WTC11 (cell line): ENCODE measurements around the gene STK38L. TPM values are rescaled to one million over a fixed set of nuclear protein-coding genes. Genes with fewer than 3 reads are reported as not detected.

Experiments used
- ATAC-seq: fragments of 200-7000 bp; cut with Tn5 transposase; 2 replicates; pipeline ENCODE4 v1.10.0; 2021; ENCODE audit warnings: mild to moderate bottlenecking, moderate library complexity
- CTCF ChIA-PET: fragments of 300-600 bp; sonication (Branson Sonifier 250); formaldehyde crosslinking; loops from one replicate; lab custom pipeline; 2021; ENCODE audit warnings: antibody characterized with exemption; lab: Charles Lee
- POLR2A ChIA-PET: fragments of 350-600 bp; sonication (Branson Sonifier 250); formaldehyde crosslinking; loops from one replicate; lab custom pipeline; 2021; ENCODE audit warnings: antibody characterized with exemption; lab: Charles Lee
- DNase-seq: peaks from one replicate; pipeline ENCODE4 v3.0.0; 2021; ENCODE audit warnings: low spot score
- H3K27ac Mint-ChIP-seq: 2 replicates; pipeline ENCODE4 v1.8.0; 2021; ENCODE audit warnings: mixed read lengths
- H3K27me3 Mint-ChIP-seq: 2 replicates; pipeline ENCODE4 v1.8.0; 2021; ENCODE audit warnings: low read depth, mild to moderate bottlenecking, moderate library complexity, mixed read lengths
- H3K36me3 Mint-ChIP-seq: 2 replicates; pipeline ENCODE4 v1.8.0; 2021; ENCODE audit warnings: mixed read lengths
- H3K4me1 Mint-ChIP-seq: 2 replicates; pipeline ENCODE4 v1.8.0; 2022; ENCODE audit warnings: mixed read lengths
- H3K4me3 Mint-ChIP-seq: 2 replicates; pipeline ENCODE4 v1.8.0; 2021; ENCODE audit warnings: mild to moderate bottlenecking, moderate library complexity, mixed read lengths
- H3K9me3 Mint-ChIP-seq: 2 replicates; pipeline ENCODE4 v1.8.0; 2021; ENCODE audit warnings: mixed read lengths
- ELF4 ChIP-seq: sonication (generic); formaldehyde crosslinking; IDR thresholded peaks from 2 replicates; pipeline ENCODE4 v1.8.1; 2022; ENCODE audit warnings: low read depth, mild to moderate bottlenecking, moderate library complexity, missing genetic modification reagents
- EMX1 ChIP-seq: fragments of 250-450 bp; sonication (Bioruptor Pico); IDR thresholded peaks from 2 replicates; pipeline ENCODE4 v1.8.0; 2021; ENCODE audit warnings: mild to moderate bottlenecking
- ESRRA ChIP-seq: sonication (generic); formaldehyde crosslinking; IDR thresholded peaks from 2 replicates; pipeline ENCODE4 v1.8.1; 2022; ENCODE audit warnings: mild to moderate bottlenecking, missing genetic modification reagents, borderline replicate concordance
- FOXP1 ChIP-seq: sonication (generic); formaldehyde crosslinking; IDR thresholded peaks from 2 replicates; pipeline ENCODE4 v1.8.0; 2022; ENCODE audit warnings: missing genetic modification reagents, mild to moderate bottlenecking, moderate library complexity, borderline replicate concordance
- GRHL2 ChIP-seq: fragments of 250-450 bp; sonication (Bioruptor Pico); IDR thresholded peaks from 2 replicates; pipeline ENCODE4 v1.8.0; 2022; ENCODE audit warnings: mild to moderate bottlenecking, moderate library complexity; ENCODE audit not compliant: insufficient replicate concordance, severe bottlenecking
- MYBL2 ChIP-seq: sonication (generic); formaldehyde crosslinking; IDR thresholded peaks from 2 replicates; pipeline ENCODE4 v1.8.1; 2023; ENCODE audit warnings: mild to moderate bottlenecking, moderate library complexity, missing genetic modification reagents
- NR1H2 ChIP-seq: sonication (generic); formaldehyde crosslinking; IDR thresholded peaks from 2 replicates; pipeline ENCODE4 v1.9.0; 2021; ENCODE audit warnings: mild to moderate bottlenecking, moderate library complexity, missing genetic modification reagents
- OVOL2 ChIP-seq: fragments of 250-450 bp; sonication (Bioruptor Pico); IDR thresholded peaks from 2 replicates; pipeline ENCODE4 v1.9.0; 2021; ENCODE audit warnings: mild to moderate bottlenecking, borderline replicate concordance
- ZBTB21 ChIP-seq: sonication (generic); formaldehyde crosslinking; IDR thresholded peaks from 2 replicates; pipeline ENCODE4 v1.8.1; 2023; ENCODE audit warnings: mild to moderate bottlenecking, missing genetic modification reagents, borderline replicate concordance
- ZNF138 ChIP-seq: sonication (generic); formaldehyde crosslinking; conservative IDR thresholded peaks from 2 replicates; pipeline ENCODE4 v1.8.1; 2022; ENCODE audit warnings: mild to moderate bottlenecking, moderate library complexity, missing genetic modification reagents
- ZNF219 ChIP-seq: sonication (generic); formaldehyde crosslinking; IDR thresholded peaks from 2 replicates; pipeline ENCODE4 v1.8.0; 2023; ENCODE audit warnings: missing genetic modification reagents, mild to moderate bottlenecking, borderline replicate concordance
- ZNF263 ChIP-seq: sonication (generic); formaldehyde crosslinking; IDR thresholded peaks from 2 replicates; pipeline ENCODE4 v1.8.1; 2022; ENCODE audit warnings: low read depth, mild to moderate bottlenecking, moderate library complexity, missing genetic modification reagents
- ZNF396 ChIP-seq: fragments of 250-450 bp; sonication (Bioruptor Pico); IDR thresholded peaks from 2 replicates; pipeline ENCODE4 v1.8.0; 2021; ENCODE audit warnings: mild to moderate bottlenecking, moderate library complexity, borderline replicate concordance
- ZNF423 ChIP-seq: fragments of 250-450 bp; sonication (Bioruptor Pico); IDR thresholded peaks from 2 replicates; pipeline ENCODE4 v2.1.2; 2022; ENCODE audit warnings: mild to moderate bottlenecking, moderate library complexity
- ZNF671 ChIP-seq: fragments of 250-450 bp; sonication (Bioruptor Pico); IDR thresholded peaks from 2 replicates; pipeline ENCODE4 v1.8.0; 2021; ENCODE audit warnings: mild to moderate bottlenecking
- total RNA-seq: library from RNA; stranded (reverse); gene quantifications from 3 replicates; pipeline ENCODE4 v1.2.3, GENCODE V29; 2021
- TF ChIP-seq, protein P1 (sequence below): fragments of 250-450 bp; sonication (Bioruptor Pico); IDR thresholded peaks from 2 replicates; pipeline ENCODE4 v1.9.0; 2021; ENCODE audit warnings: moderate library complexity, mild to moderate bottlenecking, inconsistent platforms, borderline replicate concordance
- TF ChIP-seq, protein P2 (sequence below): fragments of 250-450 bp; sonication (Bioruptor Pico); IDR thresholded peaks from 2 replicates; pipeline ENCODE4 v1.9.0; 2021; ENCODE audit warnings: mild to moderate bottlenecking
- TF ChIP-seq, protein P3 (sequence below): sonication (generic); formaldehyde crosslinking; IDR thresholded peaks from 2 replicates; pipeline ENCODE4 v1.8.1; 2023; ENCODE audit warnings: mild to moderate bottlenecking, missing genetic modification reagents
- TF ChIP-seq, protein P4 (sequence below): fragments of 250-450 bp; sonication (Bioruptor Pico); IDR thresholded peaks from 2 replicates; pipeline ENCODE4 v2.1.2; 2022; ENCODE audit warnings: mild to moderate bottlenecking, moderate library complexity
- TF ChIP-seq, protein P5 (sequence below): sonication (generic); formaldehyde crosslinking; IDR thresholded peaks from 2 replicates; pipeline ENCODE4 v1.8.0; 2022; ENCODE audit warnings: mild to moderate bottlenecking, missing genetic modification reagents
- TF ChIP-seq, protein P6 (sequence below): sonication (generic); formaldehyde crosslinking; conservative IDR thresholded peaks from 2 replicates; pipeline ENCODE4 v1.8.1; 2022; ENCODE audit warnings: mild to moderate bottlenecking, missing genetic modification reagents
- TF ChIP-seq, protein P7 (sequence below): fragments of 250-450 bp; sonication (Bioruptor Pico); IDR thresholded peaks from 2 replicates; pipeline ENCODE4 v1.9.0; 2021; ENCODE audit warnings: mild to moderate bottlenecking
- TF ChIP-seq, protein P8 (sequence below): sonication (generic); formaldehyde crosslinking; IDR thresholded peaks from 2 replicates; pipeline ENCODE4 v1.8.0; 2022; ENCODE audit warnings: mild to moderate bottlenecking, missing genetic modification reagents

The STK38L gene
- total RNA-seq, 1 experiment from 2014 or later = 47.2 TPM

DNA sequence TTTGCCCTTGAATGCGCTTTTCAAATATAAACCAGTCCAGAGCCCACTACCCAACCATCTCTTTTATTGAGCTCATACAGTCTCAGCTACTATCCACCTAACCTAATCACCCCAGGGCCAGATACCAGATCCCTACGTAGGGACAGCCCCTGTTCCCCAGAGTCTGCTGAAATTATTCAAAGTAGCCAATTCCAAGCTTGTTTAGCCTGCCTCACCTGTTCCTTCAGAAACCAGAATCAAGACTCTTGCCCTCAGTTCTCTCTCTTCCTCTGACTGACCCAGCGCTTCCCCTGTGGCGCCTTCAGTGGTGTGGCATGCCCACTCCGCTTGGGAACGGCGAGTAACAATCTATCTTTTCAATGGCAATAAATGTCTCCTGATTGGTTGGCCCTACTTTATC is 107.4 kb downstream of the STK38L start:
- no peaks in the 10 kb centered on the region; the same call in 1 of the 2 replicates for H3K27me3 Mint-ChIP-seq
- no peaks in the 10 kb centered on the region for H3K9me3 Mint-ChIP-seq
- H3K36me3 Mint-ChIP-seq = no peaks in the 10 kb centered on the region
- ATAC-seq (no peak), DNase-seq (no peak)
- CTCF ChIA-PET = no interaction called here
- no peak for TF ChIP-seq ZNF423 (CRISPR knock-in tag)
- TF ChIP-seq, protein P1, sequence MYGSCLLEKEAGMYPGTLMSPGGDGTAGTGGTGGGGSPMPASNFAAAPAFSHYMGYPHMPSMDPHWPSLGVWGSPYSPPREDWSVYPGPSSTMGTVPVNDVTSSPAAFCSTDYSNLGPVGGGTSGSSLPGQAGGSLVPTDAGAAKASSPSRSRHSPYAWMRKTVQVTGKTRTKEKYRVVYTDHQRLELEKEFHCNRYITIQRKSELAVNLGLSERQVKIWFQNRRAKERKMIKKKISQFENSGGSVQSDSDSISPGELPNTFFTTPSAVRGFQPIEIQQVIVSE = no peak
- TF ChIP-seq ZBTB21 (CRISPR knock-in tag) = no peak
- no peak for TF ChIP-seq ZNF396 (CRISPR knock-in tag)
- TF ChIP-seq, protein P2, sequence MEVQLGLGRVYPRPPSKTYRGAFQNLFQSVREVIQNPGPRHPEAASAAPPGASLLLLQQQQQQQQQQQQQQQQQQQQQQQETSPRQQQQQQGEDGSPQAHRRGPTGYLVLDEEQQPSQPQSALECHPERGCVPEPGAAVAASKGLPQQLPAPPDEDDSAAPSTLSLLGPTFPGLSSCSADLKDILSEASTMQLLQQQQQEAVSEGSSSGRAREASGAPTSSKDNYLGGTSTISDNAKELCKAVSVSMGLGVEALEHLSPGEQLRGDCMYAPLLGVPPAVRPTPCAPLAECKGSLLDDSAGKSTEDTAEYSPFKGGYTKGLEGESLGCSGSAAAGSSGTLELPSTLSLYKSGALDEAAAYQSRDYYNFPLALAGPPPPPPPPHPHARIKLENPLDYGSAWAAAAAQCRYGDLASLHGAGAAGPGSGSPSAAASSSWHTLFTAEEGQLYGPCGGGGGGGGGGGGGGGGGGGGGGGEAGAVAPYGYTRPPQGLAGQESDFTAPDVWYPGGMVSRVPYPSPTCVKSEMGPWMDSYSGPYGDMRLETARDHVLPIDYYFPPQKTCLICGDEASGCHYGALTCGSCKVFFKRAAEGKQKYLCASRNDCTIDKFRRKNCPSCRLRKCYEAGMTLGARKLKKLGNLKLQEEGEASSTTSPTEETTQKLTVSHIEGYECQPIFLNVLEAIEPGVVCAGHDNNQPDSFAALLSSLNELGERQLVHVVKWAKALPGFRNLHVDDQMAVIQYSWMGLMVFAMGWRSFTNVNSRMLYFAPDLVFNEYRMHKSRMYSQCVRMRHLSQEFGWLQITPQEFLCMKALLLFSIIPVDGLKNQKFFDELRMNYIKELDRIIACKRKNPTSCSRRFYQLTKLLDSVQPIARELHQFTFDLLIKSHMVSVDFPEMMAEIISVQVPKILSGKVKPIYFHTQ = no peak
- no peak for TF ChIP-seq OVOL2 (CRISPR knock-in tag)
- TF ChIP-seq ESRRA (CRISPR knock-in tag) = no peak
- no peak for TF ChIP-seq ZNF671 (CRISPR knock-in tag)
- no peak for TF ChIP-seq NR1H2
- TF ChIP-seq ZNF263 (CRISPR knock-in tag) = no peak
- TF ChIP-seq, protein P3, sequence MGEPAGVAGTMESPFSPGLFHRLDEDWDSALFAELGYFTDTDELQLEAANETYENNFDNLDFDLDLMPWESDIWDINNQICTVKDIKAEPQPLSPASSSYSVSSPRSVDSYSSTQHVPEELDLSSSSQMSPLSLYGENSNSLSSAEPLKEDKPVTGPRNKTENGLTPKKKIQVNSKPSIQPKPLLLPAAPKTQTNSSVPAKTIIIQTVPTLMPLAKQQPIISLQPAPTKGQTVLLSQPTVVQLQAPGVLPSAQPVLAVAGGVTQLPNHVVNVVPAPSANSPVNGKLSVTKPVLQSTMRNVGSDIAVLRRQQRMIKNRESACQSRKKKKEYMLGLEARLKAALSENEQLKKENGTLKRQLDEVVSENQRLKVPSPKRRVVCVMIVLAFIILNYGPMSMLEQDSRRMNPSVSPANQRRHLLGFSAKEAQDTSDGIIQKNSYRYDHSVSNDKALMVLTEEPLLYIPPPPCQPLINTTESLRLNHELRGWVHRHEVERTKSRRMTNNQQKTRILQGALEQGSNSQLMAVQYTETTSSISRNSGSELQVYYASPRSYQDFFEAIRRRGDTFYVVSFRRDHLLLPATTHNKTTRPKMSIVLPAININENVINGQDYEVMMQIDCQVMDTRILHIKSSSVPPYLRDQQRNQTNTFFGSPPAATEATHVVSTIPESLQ (CRISPR knock-in tag) = no peak
- TF ChIP-seq GRHL2 (CRISPR knock-in tag) = no peak
- TF ChIP-seq, protein P4, sequence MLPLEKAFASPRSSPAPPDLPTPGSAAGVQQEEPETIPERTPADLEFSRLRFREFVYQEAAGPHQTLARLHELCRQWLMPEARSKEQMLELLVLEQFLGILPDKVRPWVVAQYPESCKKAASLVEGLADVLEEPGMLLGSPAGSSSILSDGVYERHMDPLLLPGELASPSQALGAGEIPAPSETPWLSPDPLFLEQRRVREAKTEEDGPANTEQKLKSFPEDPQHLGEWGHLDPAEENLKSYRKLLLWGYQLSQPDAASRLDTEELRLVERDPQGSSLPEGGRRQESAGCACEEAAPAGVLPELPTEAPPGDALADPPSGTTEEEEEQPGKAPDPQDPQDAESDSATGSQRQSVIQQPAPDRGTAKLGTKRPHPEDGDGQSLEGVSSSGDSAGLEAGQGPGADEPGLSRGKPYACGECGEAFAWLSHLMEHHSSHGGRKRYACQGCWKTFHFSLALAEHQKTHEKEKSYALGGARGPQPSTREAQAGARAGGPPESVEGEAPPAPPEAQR (CRISPR knock-in tag) = no peak
- TF ChIP-seq, protein P5, sequence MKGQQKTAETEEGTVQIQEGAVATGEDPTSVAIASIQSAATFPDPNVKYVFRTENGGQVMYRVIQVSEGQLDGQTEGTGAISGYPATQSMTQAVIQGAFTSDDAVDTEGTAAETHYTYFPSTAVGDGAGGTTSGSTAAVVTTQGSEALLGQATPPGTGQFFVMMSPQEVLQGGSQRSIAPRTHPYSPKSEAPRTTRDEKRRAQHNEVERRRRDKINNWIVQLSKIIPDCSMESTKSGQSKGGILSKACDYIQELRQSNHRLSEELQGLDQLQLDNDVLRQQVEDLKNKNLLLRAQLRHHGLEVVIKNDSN (CRISPR knock-in tag) = no peak
- POLR2A ChIA-PET = no interaction called here
- peaks cover 18% of the 10 kb centered on the region for H3K4me1 Mint-ChIP-seq
- H3K4me3 Mint-ChIP-seq = no peak overlapping the region
- no peak overlapping the region for H3K27ac Mint-ChIP-seq

DNA sequence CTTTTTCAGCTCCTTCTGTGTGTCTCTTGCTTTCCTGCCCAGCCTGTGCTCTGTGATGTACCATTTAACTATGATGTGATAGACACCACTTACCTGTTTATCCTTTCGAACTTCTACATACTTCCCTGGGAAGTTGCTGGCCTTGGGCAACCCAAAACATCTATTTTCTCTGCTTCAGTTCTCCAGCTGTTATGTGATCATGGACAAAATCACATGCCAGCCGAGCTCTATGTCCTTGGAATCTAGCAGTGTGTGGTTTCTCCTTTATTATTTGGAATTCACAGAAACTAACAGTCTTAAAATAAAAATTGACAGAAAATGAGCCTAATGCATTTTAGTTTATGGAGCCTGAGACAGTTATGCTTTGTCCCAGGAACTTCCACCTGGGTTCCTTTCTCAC is 111.4 kb downstream of the STK38L start:
- CTCF ChIA-PET = no interaction called here
- H3K27ac Mint-ChIP-seq = no peak overlapping the region
- POLR2A ChIA-PET = no interaction called here
- no peak overlapping the region for H3K4me3 Mint-ChIP-seq
- no peaks in the 10 kb centered on the region for H3K9me3 Mint-ChIP-seq
- no peaks in the 10 kb centered on the region for H3K4me1 Mint-ChIP-seq
- H3K27me3 Mint-ChIP-seq = no peaks in the 10 kb centered on the region; the same call in 1 of the 2 replicates
- no peaks in the 10 kb centered on the region for H3K36me3 Mint-ChIP-seq
- ATAC-seq (no peak), DNase-seq (no peak)
- TF ChIP-seq, protein P6, sequence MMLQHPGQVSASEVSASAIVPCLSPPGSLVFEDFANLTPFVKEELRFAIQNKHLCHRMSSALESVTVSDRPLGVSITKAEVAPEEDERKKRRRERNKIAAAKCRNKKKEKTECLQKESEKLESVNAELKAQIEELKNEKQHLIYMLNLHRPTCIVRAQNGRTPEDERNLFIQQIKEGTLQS (CRISPR knock-in tag) = no peak
- TF ChIP-seq MYBL2 (CRISPR knock-in tag) (no peak), EMX1 (CRISPR knock-in tag) (no peak), ELF4 (CRISPR knock-in tag) (no peak), ZNF138 (CRISPR knock-in tag) (no peak), ZNF219 (CRISPR knock-in tag) (no peak), FOXP1 (no peak)
- TF ChIP-seq, protein P7, sequence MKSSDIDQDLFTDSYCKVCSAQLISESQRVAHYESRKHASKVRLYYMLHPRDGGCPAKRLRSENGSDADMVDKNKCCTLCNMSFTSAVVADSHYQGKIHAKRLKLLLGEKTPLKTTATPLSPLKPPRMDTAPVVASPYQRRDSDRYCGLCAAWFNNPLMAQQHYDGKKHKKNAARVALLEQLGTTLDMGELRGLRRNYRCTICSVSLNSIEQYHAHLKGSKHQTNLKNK = no peak
- TF ChIP-seq, protein P8, sequence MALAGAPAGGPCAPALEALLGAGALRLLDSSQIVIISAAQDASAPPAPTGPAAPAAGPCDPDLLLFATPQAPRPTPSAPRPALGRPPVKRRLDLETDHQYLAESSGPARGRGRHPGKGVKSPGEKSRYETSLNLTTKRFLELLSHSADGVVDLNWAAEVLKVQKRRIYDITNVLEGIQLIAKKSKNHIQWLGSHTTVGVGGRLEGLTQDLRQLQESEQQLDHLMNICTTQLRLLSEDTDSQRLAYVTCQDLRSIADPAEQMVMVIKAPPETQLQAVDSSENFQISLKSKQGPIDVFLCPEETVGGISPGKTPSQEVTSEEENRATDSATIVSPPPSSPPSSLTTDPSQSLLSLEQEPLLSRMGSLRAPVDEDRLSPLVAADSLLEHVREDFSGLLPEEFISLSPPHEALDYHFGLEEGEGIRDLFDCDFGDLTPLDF = no peak
- TF ChIP-seq, protein P3 (CRISPR knock-in tag) = no peak
